ENCODE results near the gene JMJD4. TPM values are rescaled to one million over a fixed set of nuclear protein-coding genes. Genes with fewer than 3 reads are reported as not detected.

The JMJD4 gene
- total and polyA plus RNA-seq, 2 of the 4 experiments (the other 2 are of a cell fraction) = 24.6 to 28.5 TPM

GRCh38 chr1:227747948-227748495, 12.9 kb upstream of the JMJD4 start:
- dilution Hi-C loops (cut with HindIII; ENCODE audit: low sequenced_read_pairs, unreplicated experiment) (no loop called here), intact Hi-C loops (cut with micrococcal nuclease) (no loop called here), in situ Hi-C loops (cut with MboI; ENCODE audit: low sequenced_read_pairs) (no loop called here)
- Histone ChIP-seq H3K23ac (ENCODE audit: low read depth, low read length) (no peak overlapping the region), H3K4me1 (ENCODE audit: control insufficient read depth, insufficient read depth, low read length) (peaks cover 2% of the 10 kb centered on the region; the same call in 1 of the 2 replicates), H3K56ac (ENCODE audit: extremely low read depth, insufficient read depth, low read length) (no peak overlapping the region), H2AK9ac (replicated peaks; ENCODE audit: low read depth, low read length, poor library complexity) (no peak overlapping the region), H3K27ac (ENCODE audit: insufficient read depth, low read length) (no peak overlapping the region), H3K36me3 (ENCODE audit: control insufficient read depth, insufficient read depth, low read length) (peaks cover 27% of the 10 kb centered on the region), H3K79me1 (ENCODE audit: low read depth in 1 of 2, low read length in 2 of 2) (peaks cover 38 to 80% of the 10 kb centered on the region in 2 experiments), H2BK5ac (ENCODE audit: low read depth, low read length, poor library complexity, severe bottlenecking) (no peak overlapping the region), H4K8ac (ENCODE audit: low read depth in 2 of 2, low read length in 2 of 2) (no peak overlapping the region), H4K20me1 (ENCODE audit: insufficient read depth, low read length) (peaks cover 55% of the 10 kb centered on the region), H2AK5ac (ENCODE audit: low read depth, low read length) (no peak overlapping the region), H3K14ac (replicated peaks; ENCODE audit: low read depth, low read length) (no peak overlapping the region), H3K9me3 (ENCODE audit: control insufficient read depth, insufficient read depth, low read length) (no peaks in the 10 kb centered on the region), H2BK120ac (ENCODE audit: low read depth, low read length) (no peak overlapping the region), H3K4me3 (ENCODE audit: insufficient read depth, low read depth, low read length) (no peak overlapping the region), H2BK15ac (ENCODE audit: low read depth, low read length) (no peak overlapping the region), H3K4ac (ENCODE audit: low read depth, low read length) (no peak overlapping the region), H3K4me2 (ENCODE audit: low read depth, low read length) (no peak overlapping the region), H3K18ac (ENCODE audit: low read depth, low read length) (no peak overlapping the region), H3K27me3 (ENCODE audit: control insufficient read depth, insufficient read depth, low read length) (no peaks in the 10 kb centered on the region), H3K9me1 (ENCODE audit: insufficient read depth, low read length) (peaks cover 4% of the 10 kb centered on the region; the same call in 1 of the 2 replicates), H2AFZ (replicated peaks; ENCODE audit: low read length, poor library complexity) (no peak overlapping the region), H4K5ac (ENCODE audit: low read depth, low read length) (no peak overlapping the region), H4K91ac (ENCODE audit: insufficient read depth, low read depth, low read length) (no peak overlapping the region), H2BK20ac (ENCODE audit: low read depth, low read length) (no peak overlapping the region), H3K9ac (ENCODE audit: low read depth, low read length) (no peak overlapping the region)
- DNase-seq = no peak
- TF ChIP-seq MAZ (IDR thresholded peaks at IDR 0.05; ENCODE audit: borderline replicate concordance, low read depth, low read length) (no peak), SMC3 (IDR thresholded peaks at IDR 0.05; ENCODE audit: low read depth, low read length) (no peak), RCOR1 (IDR thresholded peaks at IDR 0.05; ENCODE audit: insufficient replicate concordance, low read length) (no peak), BHLHE40 (IDR thresholded peaks at IDR 0.05; ENCODE audit: low read depth, low read length) (no peak), POLR2A (IDR thresholded peaks at IDR 0.05; ENCODE audit: low read depth, low read length) (no peak), NFE2L2 (IDR thresholded peaks at IDR 0.05; ENCODE audit: low read depth, low read length) (no peak), RAD21 (IDR thresholded peaks at IDR 0.05; ENCODE audit: low read length) (no peak), RFX5 (IDR thresholded peaks at IDR 0.05; ENCODE audit: low read depth, low read length) (no peak), CHD1 (IDR thresholded peaks at IDR 0.05; ENCODE audit: low read depth, low read length) (no peak), MAFK (IDR thresholded peaks at IDR 0.05; ENCODE audit: low read depth, low read length) (no peak), FOS (IDR thresholded peaks at IDR 0.05; ENCODE audit: low read depth, low read length) (no peak), MXI1 (IDR thresholded peaks at IDR 0.05; ENCODE audit: borderline replicate concordance, low read depth, low read length) (no peak), CEBPB (IDR thresholded peaks at IDR 0.05; ENCODE audit: low read depth, low read length) (no peak)
- TF ChIP-seq, protein P1, sequence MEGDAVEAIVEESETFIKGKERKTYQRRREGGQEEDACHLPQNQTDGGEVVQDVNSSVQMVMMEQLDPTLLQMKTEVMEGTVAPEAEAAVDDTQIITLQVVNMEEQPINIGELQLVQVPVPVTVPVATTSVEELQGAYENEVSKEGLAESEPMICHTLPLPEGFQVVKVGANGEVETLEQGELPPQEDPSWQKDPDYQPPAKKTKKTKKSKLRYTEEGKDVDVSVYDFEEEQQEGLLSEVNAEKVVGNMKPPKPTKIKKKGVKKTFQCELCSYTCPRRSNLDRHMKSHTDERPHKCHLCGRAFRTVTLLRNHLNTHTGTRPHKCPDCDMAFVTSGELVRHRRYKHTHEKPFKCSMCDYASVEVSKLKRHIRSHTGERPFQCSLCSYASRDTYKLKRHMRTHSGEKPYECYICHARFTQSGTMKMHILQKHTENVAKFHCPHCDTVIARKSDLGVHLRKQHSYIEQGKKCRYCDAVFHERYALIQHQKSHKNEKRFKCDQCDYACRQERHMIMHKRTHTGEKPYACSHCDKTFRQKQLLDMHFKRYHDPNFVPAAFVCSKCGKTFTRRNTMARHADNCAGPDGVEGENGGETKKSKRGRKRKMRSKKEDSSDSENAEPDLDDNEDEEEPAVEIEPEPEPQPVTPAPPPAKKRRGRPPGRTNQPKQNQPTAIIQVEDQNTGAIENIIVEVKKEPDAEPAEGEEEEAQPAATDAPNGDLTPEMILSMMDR (conservative IDR thresholded peaks at IDR 0.05; ENCODE audit: low read depth, low read length) = no peak
- TF ChIP-seq, protein P2, sequence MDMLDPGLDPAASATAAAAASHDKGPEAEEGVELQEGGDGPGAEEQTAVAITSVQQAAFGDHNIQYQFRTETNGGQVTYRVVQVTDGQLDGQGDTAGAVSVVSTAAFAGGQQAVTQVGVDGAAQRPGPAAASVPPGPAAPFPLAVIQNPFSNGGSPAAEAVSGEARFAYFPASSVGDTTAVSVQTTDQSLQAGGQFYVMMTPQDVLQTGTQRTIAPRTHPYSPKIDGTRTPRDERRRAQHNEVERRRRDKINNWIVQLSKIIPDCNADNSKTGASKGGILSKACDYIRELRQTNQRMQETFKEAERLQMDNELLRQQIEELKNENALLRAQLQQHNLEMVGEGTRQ (IDR thresholded peaks at IDR 0.05; ENCODE audit: low read depth, low read length) = no peak
- CTCF ChIA-PET = no interaction called here
- 91% methylated on average over 13 of the region's 18 CpGs; no CpG with 5 or more reads in 1 of the 2 experiments for WGBS, 2 experiments (ENCODE audit: extremely low coverage in 2 of 2, insufficient read length in 1 of 2)
- BruUV-seq (replicated peaks) = no TSS peak
- no peak for ATAC-seq (ENCODE audit: low read depth)
- POLR2A ChIA-PET (ENCODE audit: unreplicated experiment) = interaction anchor here (0.5 kb wide), 1 partner anchor 36 kb away, joined by 6 read pairs; no protein-coding TSS in a partner anchor
